ENCODE data around the gene CTNND2.

Gene CTNND2

DNA sequence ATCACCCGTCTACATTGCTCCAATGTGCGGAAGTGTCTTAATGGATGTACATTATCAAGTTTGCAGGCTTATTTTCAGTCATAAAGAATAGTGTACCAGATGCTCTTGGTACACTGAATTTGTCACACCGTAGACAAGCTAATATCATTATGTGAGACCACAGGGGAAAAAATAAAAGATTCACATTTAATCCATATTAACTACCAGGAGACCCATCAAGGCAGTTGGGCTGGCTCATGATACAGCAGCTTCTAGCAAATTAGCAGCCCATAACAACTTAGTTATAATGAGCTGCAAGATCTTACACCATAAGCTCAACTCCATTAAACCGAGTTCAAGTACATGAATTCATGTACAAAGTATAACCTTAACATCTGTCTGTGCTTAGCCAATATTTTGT is 324.9 kb downstream of the CTNND2 start:
- no peak for FAIRE-seq

DNA sequence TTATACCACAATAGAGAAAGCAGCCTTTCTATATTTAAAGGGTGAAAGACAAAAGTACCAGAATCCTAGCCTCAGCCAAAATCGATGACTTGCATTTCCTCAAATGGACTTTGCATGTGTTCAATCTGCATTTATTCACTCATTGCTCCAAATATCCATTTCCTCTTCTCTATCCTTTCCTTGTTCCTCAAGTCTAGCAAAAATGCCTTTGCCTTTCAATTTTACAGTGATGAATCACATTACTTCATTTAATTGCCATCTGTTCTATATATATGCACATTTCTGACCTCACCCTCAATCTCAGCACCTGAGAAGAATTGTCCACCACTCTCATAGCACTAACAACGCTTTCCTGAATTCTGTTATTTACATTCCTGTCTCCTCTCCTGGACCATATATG is 329.5 kb downstream of the CTNND2 start:
- FAIRE-seq = no peak

DNA sequence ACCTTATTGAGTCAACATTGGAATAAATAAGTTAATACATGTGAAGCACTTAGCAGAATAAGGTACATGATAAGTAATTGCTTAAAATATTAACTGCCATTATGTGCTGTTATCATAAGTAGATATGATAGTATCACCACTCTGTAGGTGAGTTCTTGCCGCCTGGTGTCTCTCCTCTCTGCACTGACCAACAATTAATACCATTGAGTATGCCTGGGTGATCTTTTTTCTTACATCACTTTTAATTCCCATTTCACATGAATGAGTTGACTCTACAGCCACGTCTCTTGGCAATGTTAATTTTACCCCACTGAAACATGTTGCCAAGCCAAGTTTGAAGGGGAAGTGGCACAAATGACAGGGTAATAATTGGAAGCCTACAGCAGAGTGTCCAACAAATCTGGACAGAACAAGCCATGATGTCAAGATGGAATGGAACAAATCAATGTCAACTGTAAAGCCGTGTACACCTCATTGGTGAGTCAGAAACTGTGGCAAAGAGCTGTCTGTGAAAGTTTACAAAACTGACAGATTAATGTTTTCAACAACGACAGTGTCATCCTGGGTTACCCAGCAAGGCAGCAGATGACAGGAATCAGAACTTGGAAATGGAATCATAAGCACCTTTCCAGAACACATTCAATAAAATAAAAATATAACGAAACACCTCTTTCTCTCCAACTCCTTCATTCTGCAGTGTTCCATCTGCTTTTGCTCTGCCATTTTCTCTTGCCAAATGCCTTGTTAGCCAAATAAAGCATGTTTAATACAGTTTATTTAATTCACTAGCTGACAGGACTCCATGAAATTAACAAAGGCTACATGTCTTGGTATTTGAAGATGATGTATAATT is 330.9 kb downstream of the CTNND2 start:
- FAIRE-seq = no peak

DNA sequence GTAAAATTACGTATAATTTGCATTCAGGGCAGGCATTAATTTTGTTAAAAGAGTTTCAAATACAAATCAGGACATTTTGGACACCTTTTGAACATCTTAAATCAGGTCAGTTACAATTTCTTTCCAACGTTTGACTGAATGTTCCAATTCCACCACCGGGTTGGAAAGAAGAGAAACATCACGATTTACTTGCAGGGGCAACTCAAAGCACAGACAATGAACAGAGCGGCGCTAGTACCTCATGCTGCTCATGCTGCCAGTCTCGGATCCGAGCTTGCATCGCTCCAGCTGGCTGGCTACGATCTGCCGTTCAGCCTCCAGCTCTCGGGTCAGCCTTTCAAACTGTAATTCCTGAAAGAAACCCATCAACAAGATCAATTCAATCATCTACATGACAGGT is 339.5 kb downstream of the CTNND2 start:
- no peak for FAIRE-seq

DNA sequence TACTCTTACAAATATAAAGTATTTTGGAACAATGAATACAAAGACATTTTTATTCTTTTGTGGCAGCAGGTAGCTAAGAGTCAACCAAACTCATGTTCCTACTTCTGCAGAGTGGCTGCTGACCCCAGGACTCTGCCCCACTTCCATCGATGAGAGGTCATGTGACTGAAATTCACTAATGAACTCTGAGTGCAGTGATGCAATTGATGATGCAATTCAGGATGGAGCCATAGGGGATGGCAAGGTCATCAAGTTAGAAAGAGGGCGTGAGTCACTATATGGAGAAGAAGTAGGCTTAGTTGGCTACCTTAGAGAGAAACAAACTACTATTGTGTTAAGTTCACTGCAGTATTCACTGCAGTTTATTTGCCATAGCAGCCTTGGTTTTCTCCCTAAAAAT is 340.4 kb downstream of the CTNND2 start:
- no peak for FAIRE-seq

DNA sequence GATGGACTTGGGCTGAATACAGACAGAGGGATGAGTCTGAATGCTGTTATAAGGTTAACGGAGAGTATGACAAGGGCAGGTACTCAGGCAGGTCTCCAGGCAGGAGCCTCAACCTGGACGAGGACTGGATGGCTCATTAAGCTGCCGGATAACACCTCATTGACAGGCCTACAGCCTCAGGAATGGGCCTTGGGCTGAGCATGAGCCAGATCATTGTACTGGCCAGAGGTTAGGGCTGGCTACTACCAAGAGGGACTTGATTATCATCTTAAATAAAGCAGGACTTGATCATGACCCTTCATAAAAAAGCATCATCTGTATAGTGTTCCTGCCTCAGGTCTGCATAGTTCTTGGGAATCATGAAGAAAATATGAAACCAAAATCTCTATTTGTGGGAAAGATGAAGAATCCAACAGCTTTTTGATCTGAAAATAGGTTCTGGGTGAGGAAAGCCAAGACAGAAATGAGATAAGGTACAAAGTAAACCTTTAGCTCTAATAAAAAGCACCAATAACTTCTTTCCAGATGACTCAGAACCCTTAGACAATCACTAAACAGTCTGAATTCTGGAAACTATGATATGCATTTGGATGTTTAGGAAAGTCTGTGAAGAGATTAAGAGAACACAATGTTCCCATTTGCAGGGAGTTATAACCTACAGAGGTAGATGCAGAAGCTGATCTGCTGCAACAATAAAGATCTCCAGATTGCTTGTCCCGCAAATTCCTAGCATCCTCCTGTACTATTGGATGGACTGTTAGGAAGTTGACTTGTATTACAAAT is 343.1 kb downstream of the CTNND2 start:
- FAIRE-seq = no peak

DNA sequence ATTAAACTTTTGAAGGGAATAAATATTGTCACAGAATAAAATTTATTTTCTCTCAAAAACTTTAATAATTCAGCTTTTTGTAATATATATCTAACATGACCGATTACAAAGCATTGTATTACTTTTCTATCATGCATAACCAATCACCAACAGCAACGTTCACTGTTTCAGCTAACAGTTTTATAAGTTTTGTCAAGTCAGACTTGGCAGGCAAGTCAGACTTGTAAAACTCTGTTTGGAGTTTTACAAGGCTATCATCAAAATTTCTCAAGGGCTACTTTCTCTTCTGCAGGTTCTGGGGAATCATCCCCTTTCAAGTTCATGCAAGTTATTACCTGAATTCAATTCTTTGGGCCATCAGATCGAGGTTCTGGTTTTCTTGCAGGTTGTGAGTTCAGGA is 347.2 kb downstream of the CTNND2 start:
- no peak for FAIRE-seq

DNA sequence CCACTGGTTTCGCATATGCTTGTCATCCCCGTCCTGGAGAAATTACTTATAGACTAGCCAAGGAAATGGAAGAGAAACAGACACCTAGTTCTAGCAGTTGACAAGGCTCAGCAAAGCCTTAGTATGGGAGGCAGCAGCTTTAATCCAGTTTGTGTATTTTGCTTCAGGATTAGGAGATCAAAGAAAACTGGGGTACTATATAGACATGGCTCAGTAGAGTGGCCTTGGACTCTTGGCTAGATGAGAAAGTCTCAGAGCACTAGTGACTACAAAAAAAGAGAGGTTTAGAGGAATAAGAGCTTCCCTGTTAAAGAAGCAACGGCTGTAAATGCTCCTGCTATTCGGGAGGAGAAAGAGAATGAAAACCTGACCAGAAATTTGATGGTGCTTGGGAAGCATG is 349.1 kb downstream of the CTNND2 start:
- FAIRE-seq = no peak

DNA sequence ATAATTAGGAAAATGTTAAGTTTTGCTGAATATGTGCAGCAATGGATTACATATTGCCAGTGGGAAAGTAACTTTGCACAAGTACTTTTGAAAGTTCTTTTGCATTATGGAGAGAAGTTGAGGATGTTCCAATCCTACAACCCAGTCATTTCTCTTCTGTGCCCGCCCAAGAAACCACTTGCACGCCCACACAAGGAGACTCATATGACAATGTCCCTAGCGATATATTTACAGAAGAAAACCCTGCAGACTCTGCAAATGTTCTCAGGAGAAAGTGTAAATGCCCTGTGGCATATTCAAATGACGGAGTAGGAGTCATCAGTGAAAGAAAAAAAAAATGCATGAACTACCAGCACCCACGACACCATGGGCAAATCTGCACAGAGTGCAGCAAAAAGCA is 356.5 kb downstream of the CTNND2 start:
- no peak for FAIRE-seq

DNA sequence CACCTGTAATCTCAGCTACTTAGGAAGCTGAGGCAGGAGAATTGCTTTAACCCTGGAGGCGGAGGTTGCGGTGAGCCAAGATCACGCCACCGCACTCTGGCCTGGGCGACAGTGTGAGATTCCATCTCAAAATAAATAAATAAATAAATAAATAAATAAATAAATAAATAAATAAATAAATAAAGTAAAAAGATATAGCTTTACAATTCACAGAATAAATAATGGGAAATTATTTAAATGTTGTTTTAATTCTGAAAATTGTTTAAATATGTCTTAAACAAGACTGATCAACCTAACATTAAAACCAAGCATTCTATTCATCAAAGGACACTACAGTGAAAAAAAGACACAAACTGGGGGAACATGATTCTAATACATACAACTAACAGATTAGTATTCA is 357.1 kb downstream of the CTNND2 start:
- FAIRE-seq = peak; percentile 6

DNA sequence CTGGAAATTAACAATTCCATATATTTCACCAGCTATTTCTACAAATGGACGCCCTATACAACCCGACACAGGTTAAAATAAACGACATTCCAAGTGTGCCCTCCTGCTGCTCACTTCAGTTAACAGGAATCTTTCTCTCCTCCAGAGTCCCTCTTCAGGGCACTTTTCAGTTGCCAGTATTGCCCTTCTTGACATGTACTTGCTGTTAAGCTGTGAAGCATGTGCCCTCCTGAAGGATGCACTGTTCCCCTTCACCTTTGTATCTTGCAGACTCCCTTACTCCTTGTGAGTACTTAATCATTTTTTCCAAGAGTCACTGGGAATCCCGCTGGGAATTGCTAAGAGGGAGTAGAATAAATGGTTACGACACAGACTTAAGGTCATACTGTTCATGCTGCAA is 364.1 kb downstream of the CTNND2 start:
- no peak for FAIRE-seq

DNA sequence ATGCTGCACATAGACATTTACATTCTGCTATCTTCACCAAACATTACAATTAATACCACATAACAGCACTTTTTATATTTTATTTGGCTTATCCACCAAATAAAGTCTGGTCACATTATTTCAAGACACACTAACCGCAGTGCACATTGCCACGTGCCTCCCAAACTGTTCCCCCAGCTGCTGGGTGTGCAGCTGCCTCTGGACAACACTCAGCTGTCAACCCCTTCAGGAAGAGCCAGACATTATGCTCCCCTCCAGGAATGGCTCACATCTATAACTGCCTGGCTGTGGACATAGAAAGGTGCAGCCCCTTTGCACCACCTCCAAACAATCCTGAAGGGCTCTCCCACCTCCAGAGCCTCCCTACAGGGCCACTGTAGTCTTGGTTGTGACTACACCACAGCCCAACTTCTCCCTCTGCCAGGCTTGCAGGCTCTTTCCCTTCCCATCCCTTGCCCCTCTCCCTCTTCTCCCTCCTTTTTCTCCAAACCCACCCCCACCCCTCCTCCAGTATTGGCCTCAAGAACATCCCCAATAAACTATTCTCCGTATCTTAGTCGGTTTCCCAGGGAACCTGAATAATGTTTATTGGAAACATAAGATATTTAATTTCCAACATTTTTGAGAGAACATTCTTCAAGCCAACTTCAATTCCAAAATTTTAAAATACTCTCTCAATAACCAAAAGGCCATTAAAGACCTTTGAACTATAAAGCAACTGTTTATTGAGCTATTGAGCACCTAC is 372.3 kb downstream of the CTNND2 start:
- FAIRE-seq = no peak

DNA sequence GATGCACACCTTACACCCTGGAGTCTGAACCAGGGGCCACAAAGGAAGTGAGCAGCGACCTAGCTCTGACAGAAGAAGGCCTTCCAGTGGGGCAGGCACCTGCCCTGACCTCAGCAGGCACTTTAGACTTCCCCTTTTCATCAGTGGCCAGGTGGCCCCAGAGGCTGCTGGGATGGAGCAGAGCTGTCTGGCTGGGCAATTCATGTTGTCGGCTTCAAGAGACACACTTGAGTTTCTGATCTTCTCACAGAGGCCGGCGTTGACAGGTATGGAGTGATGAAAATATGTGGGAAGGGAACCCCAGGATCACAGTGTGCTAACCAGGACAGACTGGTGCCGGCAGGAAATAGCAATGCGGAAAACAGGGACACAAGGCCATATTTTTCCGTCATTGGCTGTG is 375.5 kb downstream of the CTNND2 start:
- FAIRE-seq = no peak

DNA sequence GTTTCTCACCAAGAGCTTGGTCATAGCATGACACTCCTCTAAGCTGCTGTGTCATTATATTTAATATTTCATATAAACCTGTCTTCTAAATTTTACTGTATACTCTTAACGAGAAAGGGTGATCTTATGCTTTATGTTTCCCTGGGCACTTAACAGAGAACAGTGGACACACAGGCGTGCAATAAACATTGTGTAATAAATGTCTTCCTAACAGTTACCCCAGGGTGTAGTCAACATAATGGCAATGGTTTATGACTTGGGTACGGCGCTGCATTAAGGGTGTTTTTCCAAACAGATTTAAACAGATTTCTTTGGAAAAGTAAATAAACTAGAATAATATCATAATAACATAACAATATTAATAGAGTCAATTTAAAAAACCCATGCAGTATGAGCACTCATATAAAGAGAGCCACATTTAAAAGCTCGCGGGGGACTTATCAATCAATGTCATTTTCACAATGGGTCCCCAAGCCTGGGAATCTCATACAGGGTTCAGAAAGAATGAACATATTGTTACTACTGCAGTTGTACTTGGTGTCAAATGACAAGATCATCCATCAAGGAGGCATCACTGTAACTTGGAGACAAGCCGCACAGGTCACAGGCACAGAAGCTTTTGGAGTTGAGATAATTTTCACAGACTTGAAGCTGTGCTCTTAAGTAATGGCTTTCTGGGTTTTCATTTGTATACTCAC is 376.4 kb downstream of the CTNND2 start:
- no peak for FAIRE-seq

DNA sequence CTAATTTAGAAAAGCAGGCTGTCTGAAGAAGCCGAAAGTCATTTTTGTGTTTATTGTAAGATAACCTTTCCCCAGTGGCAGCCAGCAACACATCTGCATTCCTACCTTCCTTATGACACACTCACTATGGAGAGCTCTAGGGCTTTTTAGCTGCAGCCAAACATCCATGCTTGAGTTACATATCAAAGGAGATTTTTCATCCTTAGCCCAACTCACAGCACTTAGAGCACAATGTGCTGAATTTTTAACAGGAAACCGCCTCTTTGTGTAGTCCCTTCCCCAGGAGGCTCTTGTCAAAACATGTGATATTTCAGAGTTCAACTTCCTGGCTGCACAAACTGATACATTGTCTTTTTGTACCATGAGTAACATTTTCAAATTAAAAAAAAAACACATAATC is 379.2 kb downstream of the CTNND2 start:
- no peak for FAIRE-seq

DNA sequence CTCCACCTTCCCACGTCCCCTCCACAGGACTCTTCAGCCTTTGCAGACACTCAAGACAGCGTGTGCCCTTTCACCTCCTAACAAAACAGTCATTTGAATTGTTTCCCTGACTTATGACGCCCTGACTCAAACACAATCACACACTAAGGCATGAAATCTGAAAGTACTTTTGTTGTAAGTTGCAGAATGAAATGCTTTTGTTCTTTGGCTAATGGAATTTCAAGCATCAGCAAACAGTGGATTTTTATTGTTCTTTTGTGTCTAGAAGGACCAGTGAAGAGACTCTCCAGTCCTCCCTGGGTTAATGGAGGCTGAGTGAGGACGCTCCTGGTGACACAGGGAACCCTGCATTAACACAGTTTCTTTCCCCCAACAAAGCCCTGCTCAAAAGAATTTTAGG is 380.1 kb downstream of the CTNND2 start:
- FAIRE-seq = no peak

DNA sequence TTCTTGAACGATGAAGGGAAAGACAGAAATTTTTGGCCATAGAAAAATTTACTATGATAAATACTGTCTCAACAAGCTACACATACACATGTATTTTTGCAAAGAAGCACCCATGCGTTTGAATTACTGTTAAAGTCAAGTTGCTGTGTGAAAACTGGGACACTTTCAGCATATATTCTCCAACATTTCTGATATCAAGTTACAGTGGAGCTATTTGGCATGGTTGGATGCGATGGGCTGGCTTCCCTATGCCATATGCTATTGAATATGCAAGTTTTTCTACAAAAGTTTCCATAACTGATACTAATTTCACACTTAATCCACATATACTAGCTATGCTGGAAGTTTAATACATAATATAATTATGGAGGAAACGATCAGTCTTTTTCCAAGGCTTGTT is 381.4 kb downstream of the CTNND2 start:
- FAIRE-seq = no peak

DNA sequence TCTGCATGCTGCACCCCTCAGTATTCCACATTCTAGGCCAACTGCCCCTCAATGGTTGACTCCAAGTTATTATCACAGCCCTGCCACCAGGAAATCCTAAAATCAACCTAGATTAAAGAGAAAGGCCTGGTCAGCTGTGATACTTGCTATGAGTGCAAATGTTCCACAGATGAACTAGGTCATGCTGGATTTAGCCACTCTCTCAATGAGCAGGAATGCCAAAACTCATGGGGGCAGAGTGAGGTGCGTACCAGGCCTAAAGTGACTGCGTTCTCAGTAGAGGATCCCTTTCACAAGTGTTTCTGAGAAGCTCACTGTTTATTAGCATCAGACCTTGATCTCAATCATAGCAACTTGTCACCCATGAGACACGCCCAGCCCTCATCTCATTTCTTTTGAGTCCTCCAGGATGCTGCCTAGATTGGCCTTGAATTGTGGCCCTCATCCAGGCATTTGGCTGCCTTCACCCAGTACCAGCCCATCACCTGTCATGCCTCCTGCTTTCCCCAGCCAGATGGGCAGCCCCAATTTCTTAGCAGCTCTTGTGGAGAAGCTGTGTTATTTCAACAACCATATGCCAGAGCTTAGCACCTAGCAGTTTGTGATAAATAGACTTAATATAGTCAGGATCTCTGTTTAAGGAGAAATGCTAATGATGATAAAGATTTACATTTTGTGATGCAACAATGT is 383.9 kb downstream of the CTNND2 start:
- FAIRE-seq = no peak

DNA sequence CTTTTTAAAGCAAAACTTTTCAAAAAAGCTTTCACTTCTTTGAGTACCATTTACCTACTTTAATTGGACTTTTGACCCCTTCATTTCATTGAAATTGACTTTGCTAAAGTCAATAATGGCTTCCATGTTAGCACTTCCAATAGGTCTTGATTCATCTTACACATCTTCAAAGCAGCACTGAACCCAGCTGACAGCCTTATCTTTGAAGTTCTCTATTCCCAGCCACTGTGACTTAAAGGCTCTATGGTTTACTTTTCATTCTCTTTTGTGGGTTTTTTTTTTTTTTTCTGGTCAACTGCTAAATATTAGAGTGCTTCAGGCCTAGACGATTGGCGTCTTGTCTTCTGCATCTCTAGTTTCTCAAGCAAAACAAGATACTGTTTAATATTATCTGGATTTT is 385.0 kb downstream of the CTNND2 start:
- FAIRE-seq = no peak

DNA sequence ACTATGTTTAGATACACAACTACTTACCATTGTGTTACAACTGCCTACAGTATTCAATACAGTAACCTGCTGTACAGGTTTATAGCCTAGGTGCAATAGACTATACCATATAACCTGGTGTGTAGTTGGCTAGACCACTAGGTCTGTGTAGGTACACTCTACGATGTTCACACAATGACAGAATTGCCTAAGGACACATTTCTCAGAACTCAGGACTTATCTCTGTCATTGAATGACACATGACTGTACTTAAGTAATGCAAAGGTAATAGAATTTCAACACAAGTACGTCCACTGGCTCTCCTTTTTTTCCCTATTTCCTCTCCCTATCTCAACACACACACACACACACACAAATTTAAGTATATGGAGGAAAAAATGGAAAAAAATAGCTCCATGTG is 385.6 kb downstream of the CTNND2 start:
- FAIRE-seq = no peak

DNA sequence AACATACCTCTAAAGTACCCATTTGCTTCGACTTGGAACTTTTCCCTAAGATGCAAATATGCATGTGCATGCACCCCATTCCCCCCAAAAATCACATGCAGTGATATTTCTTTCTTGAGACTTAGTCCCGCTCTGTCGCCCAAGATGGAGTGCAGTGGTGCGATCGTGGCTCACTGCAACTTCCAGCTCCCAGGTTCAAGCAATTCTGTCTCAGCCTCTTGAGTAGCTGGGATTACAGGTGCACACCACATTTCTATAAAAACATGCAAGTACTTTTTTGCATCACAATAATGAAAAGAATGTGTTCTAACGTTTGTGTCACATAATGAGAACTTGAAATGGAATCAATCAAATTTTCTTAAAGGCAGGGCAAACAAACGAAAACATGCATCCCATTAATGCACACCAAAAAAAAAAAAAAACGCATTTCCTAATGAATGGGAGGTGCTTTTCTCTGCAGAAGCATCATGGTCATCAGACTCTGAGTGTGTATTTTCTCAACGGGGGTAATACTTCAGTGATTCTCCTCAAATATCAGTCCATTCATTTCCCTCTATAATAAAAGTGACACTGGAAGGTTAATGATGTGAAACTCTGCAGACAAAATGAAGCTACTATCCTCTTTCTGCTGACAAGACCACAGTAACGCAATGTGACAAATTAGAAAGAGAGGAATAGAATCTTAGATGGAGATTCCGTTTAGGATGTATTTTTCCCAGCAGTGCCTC is 389.4 kb downstream of the CTNND2 start:
- FAIRE-seq = no peak

DNA sequence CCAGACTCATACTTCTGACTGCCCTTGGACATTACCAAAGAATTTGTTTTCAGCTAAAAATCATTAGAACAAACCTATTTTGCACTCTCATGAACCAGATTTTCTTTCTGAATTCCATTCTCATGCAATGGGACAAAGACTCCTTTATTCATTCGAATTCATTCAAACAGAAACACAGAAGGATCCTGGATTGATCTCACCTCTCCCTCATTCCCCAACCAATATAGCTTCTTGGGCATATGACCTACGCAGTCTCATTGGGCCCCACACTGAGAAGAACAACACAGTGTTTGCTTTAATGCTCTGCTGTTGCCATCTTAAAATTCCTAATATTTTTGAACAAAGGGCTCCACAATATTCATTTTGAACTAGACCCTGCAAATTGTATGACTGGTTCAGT is 392.4 kb downstream of the CTNND2 start:
- no peak for FAIRE-seq
